Stimulated activated CD4-positive, alpha-beta T cell treated with anti-CD3 and anti-CD28 coated beads, Interleukin-12 subunit alpha, Interleukin-12 subunit beta, amount 100 ng/mL, for 24 hours (primary cell): ENCODE results near the gene BICD1.
"Not testable (repeated sequence)": the region's sequence is repeated elsewhere in the genome, so short reads cannot be mapped to it uniquely, and the experiment has no call there.

ENCODE experiments used
- DNase-seq, 2 experiments: peaks; one replicate each; pipeline ENCODE4 v3.0.0-alpha.2; 2020; ENCODE audit warnings: low read depth in 2 of 2

BICD1 gene

DNA sequence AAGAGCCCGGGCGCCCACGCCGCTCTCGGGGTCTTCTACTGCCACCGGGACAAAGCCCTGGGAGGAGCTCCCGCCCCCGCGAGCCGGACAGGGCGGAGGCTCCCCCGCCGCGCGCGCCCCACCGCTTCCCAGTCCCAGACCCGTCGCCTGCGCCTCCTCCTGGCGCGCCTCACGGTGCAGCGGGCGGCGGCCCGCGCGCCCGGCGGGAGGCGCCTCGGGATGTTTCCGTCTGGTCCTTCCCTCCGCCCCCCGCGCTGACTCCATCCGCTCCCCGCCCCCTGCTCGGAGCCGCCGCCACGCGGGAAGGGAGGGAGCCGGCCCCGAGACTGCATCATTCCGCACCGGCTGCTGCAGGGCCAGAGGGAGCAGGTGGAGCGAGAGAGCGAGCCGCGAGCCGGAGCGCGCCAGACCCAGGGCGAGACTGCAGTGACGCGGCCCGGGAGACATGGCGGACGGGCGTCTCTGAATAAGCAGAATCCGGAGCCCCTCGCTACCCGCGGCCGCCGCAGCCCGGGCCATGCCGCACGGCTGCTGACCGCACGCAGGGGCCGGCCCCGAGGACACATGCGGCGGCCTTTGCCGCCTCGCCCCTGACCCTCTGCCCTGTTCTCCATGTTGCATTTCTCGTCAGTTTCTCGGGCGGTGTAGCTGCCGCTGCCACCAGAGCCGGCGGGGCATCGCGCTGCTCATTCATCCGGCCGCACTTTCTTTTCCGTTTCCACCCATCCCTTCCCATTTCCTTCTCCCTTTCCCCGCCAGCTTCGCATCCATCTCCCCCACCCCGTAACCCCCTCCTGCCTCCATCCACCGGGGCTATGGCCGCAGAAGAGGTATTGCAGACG is at the start of gene BICD1:
Gene BICD1 (plus strand): TSS at position 331 of the 842 bp plus-strand sequence. CDS start 485 bp downstream, at position 816.
- DNase-seq, result peak; percentile 60 to 73

- no peak for DNase-seq
Measured at GRCh38 chr12:32061033-32061432, 45.6 kb upstream of the BICD1 start.

- no peak for DNase-seq
Measured at GRCh38 chr12:32062881-32063280, 43.8 kb upstream of the BICD1 start.

DNA sequence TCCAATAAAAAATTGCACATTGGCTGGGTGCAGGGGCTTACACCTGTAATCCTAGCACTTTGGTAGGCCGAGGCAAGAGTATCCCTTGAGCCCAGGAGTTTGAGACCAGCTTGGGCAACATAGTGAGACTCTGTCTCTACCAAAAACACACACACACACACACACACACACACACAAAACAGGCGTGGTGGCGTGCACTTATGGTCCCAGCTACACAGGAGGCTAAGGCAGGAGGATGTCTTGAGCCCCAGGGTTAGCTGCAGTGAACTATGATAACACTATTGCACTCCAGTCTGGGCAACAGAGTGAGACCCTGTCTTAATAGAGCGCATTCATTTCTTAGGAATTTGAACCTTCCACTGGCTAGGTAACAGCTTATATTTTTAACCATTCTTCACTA is 42.9 kb upstream of the BICD1 start:
- no peak for DNase-seq

GRCh38 chr12:32066206-32066605 is 40.4 kb upstream of the BICD1 start:
- no peak for DNase-seq

DNA sequence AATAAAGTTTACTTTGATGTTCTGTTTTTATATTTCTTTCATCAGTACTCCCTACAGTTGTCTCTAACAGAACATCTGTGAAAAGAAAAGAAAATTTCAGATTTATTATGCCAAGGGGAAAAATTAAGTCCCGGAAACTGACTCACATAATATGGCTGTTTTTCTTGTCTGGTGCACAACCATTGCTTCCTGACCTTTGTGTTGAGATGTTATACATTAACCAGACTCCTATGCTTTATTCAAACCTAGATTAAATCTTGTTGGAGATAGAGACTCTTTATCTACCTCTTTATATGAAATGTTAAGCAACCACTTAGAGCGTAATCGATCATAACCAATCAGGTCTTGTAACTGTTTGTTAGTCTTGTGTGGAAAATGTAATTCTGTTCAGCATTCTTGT is 37.6 kb upstream of the BICD1 start:
- no peak for DNase-seq

GRCh38 chr12:32069731-32070130 is 36.9 kb upstream of the BICD1 start:
- no peak for DNase-seq

- DNase-seq, result no peak
Measured at GRCh38 chr12:32070370-32070769, 36.3 kb upstream of the BICD1 start.

DNA sequence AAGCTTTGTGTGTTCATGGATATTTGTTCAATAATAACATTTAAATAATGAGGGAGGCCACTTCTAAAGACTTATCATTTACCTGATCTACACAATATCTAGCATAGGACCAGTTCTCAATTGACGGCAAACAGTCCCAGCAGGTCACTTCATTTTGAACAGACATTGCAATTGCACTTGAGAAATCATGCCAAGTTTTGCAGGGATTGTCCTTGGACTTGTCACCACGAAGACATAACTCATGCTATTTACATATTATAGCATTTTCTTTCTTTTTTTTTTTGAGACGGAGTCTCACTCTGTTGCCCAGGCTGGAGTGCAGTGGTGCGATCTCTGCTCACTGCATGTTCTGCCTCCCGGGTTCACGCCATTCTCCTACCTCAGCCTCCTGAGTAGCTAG is 34.5 kb upstream of the BICD1 start:
- no peak for DNase-seq

- no peak for DNase-seq
Measured at GRCh38 chr12:32074432-32074831, 32.2 kb upstream of the BICD1 start.

DNA sequence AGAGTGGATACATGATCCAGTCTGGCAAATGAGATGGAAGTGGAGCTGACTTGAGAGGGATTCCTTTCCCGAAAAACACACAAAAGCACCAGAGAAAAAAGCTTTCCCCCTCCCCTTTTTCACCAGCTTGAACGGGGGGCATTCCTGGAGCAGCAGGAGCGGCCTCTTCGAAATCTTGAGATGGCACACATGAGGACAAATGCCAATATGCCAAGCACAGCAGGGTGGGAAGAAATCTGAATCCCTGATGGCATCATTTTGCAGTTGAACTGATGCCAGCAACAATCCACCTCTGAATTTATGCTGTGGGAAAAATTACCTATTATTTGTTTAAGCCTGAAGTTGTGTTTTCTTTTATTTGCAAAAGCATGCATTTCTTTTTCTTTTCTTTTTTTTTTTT is 29.7 kb upstream of the BICD1 start:
- DNase-seq, result no peak

- no peak for DNase-seq
Measured at GRCh38 chr12:32080435-32080834, 26.2 kb upstream of the BICD1 start.

- DNase-seq, result no peak
Measured at GRCh38 chr12:32083489-32083888, 23.2 kb upstream of the BICD1 start.

- DNase-seq, result no peak
Measured at GRCh38 chr12:32084017-32084688, 22.5 kb upstream of the BICD1 start.

- no peak for DNase-seq
Measured at GRCh38 chr12:32084753-32085152, 21.9 kb upstream of the BICD1 start.

DNA sequence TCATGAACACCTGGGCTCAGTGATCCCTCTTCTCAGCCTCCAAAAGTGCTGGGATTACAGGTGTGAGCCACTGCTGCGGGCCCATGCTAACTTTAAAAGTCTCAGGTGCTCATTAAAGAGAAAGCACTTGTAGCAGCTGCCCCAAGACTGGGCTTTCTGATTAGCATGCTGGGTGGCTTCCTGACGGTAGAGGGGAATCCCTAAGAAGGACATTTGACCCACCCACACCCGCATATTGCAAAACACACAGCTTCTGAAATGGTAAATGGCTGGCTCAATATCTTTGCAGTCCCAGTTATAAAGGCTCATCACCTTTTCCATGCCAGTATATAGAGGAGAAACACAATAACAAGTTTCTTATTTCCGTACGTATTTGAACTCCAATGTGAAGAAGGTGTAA is 19.3 kb upstream of the BICD1 start:
- no peak for DNase-seq

DNA sequence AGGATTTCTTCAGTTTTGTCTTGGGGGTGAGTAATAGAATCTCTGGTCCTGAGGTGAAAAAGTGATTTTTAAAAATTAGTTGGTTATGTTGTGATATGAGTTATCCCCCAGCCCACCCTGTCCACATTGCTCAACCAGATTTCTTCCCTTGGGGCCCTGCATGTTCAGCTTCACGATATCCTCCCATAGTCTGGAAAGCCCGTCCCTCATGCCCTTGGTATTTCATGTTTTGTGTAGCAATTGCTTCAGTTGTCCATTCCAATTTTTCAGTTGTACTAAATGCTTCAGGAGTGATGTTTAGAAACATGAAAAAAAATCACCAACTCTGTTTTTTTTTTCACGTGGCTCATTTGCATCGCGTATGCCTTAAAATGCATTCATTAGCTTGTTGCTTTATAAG is 17.5 kb upstream of the BICD1 start:
- DNase-seq, result no peak

GRCh38 chr12:32089586-32089985 is 17.1 kb upstream of the BICD1 start:
- no peak for DNase-seq

- no peak for DNase-seq
Measured at GRCh38 chr12:32091696-32092095, 15.0 kb upstream of the BICD1 start.

- no peak for DNase-seq
Measured at GRCh38 chr12:32098112-32098511, 8.5 kb upstream of the BICD1 start.

DNA sequence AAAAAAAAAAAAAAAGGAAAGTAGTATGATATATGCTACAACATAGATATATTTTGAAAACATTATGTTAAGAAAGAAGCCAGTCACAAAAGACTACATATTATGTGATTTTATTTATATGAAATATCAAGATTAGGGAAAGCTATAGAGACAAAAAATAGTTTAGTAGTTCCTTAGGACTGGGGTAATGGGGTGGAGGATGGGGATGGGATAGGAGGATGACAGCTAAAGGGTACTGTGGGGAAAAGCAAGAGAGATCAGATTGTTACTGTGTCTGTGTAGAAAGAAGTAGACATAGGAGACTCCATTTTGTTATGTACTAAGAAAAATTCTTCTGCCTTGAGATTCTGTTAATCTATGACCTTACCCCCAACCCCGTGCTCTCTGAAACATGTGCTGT is 7.4 kb upstream of the BICD1 start:
- not testable (repeated sequence) for DNase-seq

- DNase-seq, result no peak
Measured at GRCh38 chr12:32100361-32100760, 6.3 kb upstream of the BICD1 start.

DNA sequence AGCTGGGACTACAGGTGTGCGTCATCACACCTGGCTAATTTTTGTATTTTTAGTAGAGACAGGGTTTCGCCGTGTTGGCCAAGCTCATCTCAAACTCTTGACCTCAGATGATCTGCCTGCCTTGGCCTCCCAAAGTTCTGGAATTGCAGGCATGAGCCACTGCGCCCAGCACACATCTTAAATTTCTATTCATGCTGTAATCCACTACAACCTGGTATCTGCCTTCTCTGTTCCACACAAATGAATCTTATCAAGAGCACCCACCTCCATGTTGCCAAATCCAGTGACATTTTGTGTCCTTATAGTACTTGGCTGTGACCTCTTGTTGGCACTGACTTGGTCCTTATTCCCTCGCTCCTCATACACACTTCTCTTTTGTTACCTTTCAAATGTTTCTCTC is 5.8 kb upstream of the BICD1 start:
- DNase-seq, result no peak
